Small intestine (tissue), 7 donors: ENCODE data around the gene TMEM225B. TPM values are rescaled to one million over a fixed set of nuclear protein-coding genes. Genes with fewer than 3 reads are reported as not detected.

Experiments
- DNase-seq, 2 donors: peaks; one replicate each; pipeline versions ENCODE4 v3.0.0 to v3.0.0-alpha.2; 2013
- FAIRE-seq: peaks from 2 replicates; lab custom pipeline; 2012; peaks lifted over from hg19 to GRCh38; lab: Jason Lieb, UNC
- H3K27ac ChIP-seq, 3 donors: one replicate each; pipeline ENCODE4 v1.5.1; 2013; ENCODE audit warnings: low read length in 2 of 3, mild to moderate bottlenecking in 2 of 3, control low read depth in 1 of 3, inconsistent platforms in 1 of 3, low read depth in 1 of 3, moderate library complexity in 1 of 3
- H3K27me3 ChIP-seq, 3 donors: one replicate each; pipeline ENCODE4 v1.6.1; 2013; ENCODE audit warnings: low read length in 3 of 3, inconsistent platforms in 1 of 3; ENCODE audit not compliant: control insufficient read depth in 3 of 3, insufficient read depth in 3 of 3
- H3K36me3 ChIP-seq, 3 donors: one replicate each; pipeline ENCODE4 v1.6.1; 2013; ENCODE audit warnings: low read length in 3 of 3, inconsistent platforms in 1 of 3, low read depth in 1 of 3, mild to moderate bottlenecking in 1 of 3, moderate library complexity in 1 of 3; ENCODE audit not compliant: control insufficient read depth in 3 of 3, insufficient read depth in 2 of 3
- H3K4me1 ChIP-seq, 3 donors: one replicate each; pipeline ENCODE4 v1.6.1; 2013; ENCODE audit warnings: low read length in 2 of 3, inconsistent platforms in 1 of 3, low read depth in 1 of 3, mild to moderate bottlenecking in 1 of 3, moderate library complexity in 1 of 3; ENCODE audit not compliant: control insufficient read depth in 3 of 3, insufficient read depth in 2 of 3
- H3K4me3 ChIP-seq, 3 donors: one replicate each; pipeline ENCODE4 v1.5.1; 2013; ENCODE audit warnings: low read length in 3 of 3, control low read depth in 1 of 3, inconsistent platforms in 1 of 3, low read depth in 1 of 3, mild to moderate bottlenecking in 1 of 3, moderate library complexity in 1 of 3
- H3K9me3 ChIP-seq, 2 donors: one replicate each; pipeline ENCODE4 v1.6.1; 2013; ENCODE audit warnings: low read depth in 1 of 2, low read length in 1 of 2; ENCODE audit not compliant: control insufficient read depth in 2 of 2, insufficient read depth in 1 of 2
- WGBS, 3 donors: extraction: QIAGEN DNeasy Blood & Tissue Kit; methylation state at CpG; one replicate each; pipeline ENCODE4 v1.1.7; 2013; 5-methylcytosine and 5-hydroxymethylcytosine counted together
- polyA plus RNA-seq, 4 donors: library from polyadenylated mRNA; stranded (reverse) in 3 of 4; unstranded in 1 of 4; fragments of 200-250 nt in 3 of 4; fragments of 120-200 nt in 1 of 4; gene quantifications; one replicate each; pipeline versions ENCODE4 v1.2.1 to v1.2.3, GENCODE V29; 2013
- donor health status: healthy with polysubstance abuse.
- donor health status: control.
- donor health status: control.
- donor health status: Bipolar disorder and iron deficiency.
- donor health status: healthy.

The TMEM225B gene
- polyA plus RNA-seq, 4 donors = 0.45 to 0.93 TPM; not detected in 2

DNA sequence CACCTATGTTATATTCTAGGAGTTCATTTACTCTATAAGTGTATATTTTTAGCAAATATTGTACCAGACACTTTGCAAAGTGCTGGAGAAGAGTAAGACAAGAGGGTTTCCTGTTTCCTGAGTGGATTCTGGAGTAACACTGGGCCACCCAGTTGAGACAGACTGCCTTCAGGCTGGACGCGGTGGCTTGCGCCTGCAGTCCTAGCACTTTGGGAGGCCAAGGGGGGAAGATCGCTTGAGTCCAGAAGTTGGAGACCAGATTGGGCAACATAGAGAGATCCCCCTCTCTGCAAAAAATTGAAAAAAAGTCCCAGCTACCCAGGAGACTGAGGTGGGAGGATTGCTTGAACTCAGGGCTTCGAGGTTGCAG is 17.9 kb downstream of the TMEM225B start:
- WGBS, 3 donors = 86 to 97% (median 90%) methylated on average over 5 of the region's 5 CpGs
- H3K4me3 ChIP-seq = peak overlapping the region; percentile 58 to 91 (median 69)
- peak overlapping the region in 2 of 3 donors; percentile 72 to 84 for H3K27ac ChIP-seq
- peaks cover 0 to 8% (median 4%) of the 10 kb centered on the region in 3 donors for H3K4me1 ChIP-seq
- H3K36me3 ChIP-seq = peaks cover 7 to 19% (median 9%) of the 10 kb centered on the region in 3 donors
- DNase-seq (no peak), FAIRE-seq (no peak)
- H3K9me3 ChIP-seq = no peaks in the 10 kb centered on the region
- H3K27me3 ChIP-seq = no peaks in the 10 kb centered on the region

DNA sequence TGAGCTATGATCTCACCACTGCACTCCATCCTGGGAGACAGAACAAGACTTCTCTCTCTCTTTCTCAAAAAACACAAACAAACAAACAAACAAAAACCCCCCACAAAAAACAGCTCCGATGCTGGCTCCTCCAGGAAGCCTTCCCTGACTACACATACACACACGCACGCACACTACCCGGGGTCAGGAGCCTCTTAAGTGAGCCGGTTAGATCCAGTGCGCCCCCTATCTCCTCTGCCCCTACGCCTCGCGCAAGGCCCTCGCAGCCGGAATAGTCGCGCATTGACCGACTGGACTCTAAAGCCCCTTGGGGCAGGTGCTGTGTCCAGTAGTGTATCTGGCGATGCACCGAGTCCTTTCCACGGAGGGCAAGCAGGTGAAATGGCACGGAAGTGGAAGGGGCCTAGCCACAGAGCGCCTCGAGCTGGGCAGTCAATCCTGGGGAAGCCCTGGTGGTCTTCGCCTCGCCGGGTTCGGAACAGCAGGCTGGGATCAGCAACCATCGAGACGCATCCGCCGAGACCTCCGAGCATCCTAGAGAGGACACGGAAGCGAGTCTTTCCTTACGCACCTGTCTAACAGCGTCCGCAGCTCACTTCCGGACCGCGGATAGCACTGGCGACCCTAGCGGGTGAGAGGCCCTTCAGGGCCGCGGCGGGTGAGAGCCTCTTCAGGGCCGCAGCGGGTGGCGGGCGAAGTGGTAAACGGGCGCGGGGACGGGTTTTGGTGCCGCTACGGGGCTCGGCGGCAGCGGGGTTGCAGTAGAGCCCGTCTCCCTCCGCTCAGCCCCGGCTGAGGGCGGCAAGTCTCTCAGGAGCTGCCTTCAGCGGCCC is 18.5 kb downstream of the TMEM225B start, which contains the start of gene ZSCAN25:
ZSCAN25 (plus strand) TSS at position 588 of the 833 bp plus-strand sequence. CDS start 2,661 bp downstream, outside the sequence.
- H3K36me3 ChIP-seq = peaks cover 7 to 24% (median 9%) of the 10 kb centered on the region in 3 donors
- peaks cover 0 to 8% (median 4%) of the 10 kb centered on the region in 3 donors for H3K4me1 ChIP-seq
- DNase-seq (peak; percentile 92 to 97), FAIRE-seq (no peak)
- no peaks in the 10 kb centered on the region for H3K27me3 ChIP-seq
- peak within 1 kb of the TSS; percentile 72 to 84 (median 73) for H3K27ac ChIP-seq
- 0 to 1% (median 0%) methylated on average over 49 to 60 of the region's 60 CpGs for WGBS, 3 donors
- peak within 1 kb of the TSS; percentile 69 to 92 (median 91) for H3K4me3 ChIP-seq
- no peaks in the 10 kb centered on the region for H3K9me3 ChIP-seq

DNA sequence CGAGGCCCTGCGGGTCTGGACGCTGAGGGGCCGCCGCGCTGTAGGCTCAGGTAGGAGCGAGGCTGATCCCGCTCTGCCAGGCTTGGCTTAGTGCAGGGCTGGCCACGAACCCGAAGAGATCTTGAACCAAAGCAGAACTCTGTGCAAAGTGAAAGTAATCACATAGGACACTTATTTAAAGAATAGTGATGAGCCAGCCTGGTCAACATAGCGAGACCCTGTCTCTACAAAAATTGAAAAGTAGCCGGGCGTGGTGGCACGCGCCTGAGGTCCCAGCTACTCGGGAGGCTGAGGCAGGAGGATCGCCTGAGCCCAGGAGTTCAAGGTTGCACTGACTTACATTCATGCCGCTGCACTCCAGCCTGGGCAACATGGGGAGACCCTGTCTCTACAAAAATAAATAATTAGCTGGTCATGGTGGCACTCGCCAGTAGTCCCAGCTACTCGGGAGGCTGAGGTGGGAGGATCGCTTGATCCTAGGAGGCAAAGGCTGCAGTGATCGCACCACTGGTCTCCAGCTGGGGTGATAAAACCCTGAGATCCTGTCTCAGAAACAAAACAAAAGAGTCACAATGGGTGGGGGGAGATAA is 19.2 kb downstream of the TMEM225B start:
- Histone ChIP-seq H3K4me3 (peak overlapping the region; percentile 69 to 92 (median 91)), H3K27me3 (no peaks in the 10 kb centered on the region), H3K36me3 (peaks cover 7 to 30% (median 9%) of the 10 kb centered on the region in 3 donors), H3K9me3 (no peaks in the 10 kb centered on the region), H3K27ac (peak overlapping the region; percentile 72 to 84 (median 73)), H3K4me1 (peaks cover 0 to 8% (median 4%) of the 10 kb centered on the region in 3 donors)
- WGBS, 3 donors = 8 to 14% (median 14%) methylated on average over 22 of the region's 22 CpGs
- FAIRE-seq = no peak
- DNase-seq = no peak

DNA sequence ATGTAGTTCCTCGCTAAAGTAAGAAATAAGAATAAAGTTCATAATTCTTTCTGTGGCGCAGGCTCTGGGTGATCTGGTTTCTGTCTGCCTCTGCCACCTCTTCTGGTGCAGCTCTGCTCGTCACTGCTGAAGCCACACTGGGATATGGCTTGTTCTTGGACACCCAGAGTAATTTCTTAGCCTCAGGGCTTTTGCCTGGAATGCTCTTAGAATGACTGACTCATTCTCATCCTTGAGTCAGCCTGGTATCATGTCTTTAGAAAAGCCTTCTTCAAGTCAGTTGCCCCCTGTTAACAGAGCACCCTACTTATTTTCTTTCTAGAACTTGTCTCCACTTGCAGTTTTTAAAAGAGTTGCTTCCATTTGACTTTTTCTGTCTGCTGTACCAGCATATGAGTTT is 20.7 kb downstream of the TMEM225B start:
- no peaks in the 10 kb centered on the region for H3K27me3 ChIP-seq
- no peak for DNase-seq
- no peak for FAIRE-seq
- H3K36me3 ChIP-seq = peaks cover 7 to 44% (median 9%) of the 10 kb centered on the region in 3 donors
- 92 to 97% (median 94%) methylated on average over 3 of the region's 3 CpGs for WGBS, 3 donors
- no peak overlapping the region for H3K4me3 ChIP-seq
- no peak overlapping the region for H3K27ac ChIP-seq
- H3K4me1 ChIP-seq = peaks cover 0 to 8% (median 6%) of the 10 kb centered on the region in 3 donors
- H3K9me3 ChIP-seq = no peaks in the 10 kb centered on the region

DNA sequence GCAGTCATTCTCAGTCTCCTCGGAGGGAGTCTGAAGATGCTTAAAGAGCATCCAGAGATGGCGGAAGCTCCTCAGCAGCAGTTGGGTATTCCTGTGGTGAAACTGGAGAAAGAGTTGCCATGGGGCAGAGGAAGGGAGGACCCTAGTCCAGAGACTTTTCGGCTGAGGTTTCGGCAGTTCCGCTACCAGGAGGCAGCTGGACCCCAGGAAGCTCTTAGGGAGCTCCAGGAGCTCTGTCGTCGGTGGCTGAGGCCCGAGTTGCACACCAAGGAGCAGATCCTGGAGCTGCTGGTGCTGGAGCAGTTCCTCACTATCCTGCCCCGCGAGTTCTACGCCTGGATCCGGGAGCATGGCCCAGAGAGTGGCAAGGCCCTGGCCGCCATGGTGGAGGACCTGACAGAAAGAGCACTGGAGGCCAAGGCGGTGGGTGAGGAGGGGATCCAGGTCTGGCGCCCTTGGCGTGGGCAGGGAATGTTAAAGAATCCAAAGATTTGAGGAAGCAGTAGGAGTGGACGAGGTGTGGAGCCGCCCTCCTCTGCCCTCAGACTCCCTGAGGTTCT is 21.6 kb downstream of the TMEM225B start:
- H3K9me3 ChIP-seq = no peaks in the 10 kb centered on the region
- H3K36me3 ChIP-seq = peaks cover 7 to 53% (median 9%) of the 10 kb centered on the region in 3 donors
- no peak overlapping the region for H3K4me3 ChIP-seq
- 94 to 99% (median 98%) methylated on average over 15 to 18 of the region's 18 CpGs for WGBS, 3 donors
- H3K4me1 ChIP-seq = peaks cover 0 to 8% (median 6%) of the 10 kb centered on the region in 3 donors
- H3K27me3 ChIP-seq = no peaks in the 10 kb centered on the region
- H3K27ac ChIP-seq = no peak overlapping the region
- no peak for DNase-seq
- no peak for FAIRE-seq

DNA sequence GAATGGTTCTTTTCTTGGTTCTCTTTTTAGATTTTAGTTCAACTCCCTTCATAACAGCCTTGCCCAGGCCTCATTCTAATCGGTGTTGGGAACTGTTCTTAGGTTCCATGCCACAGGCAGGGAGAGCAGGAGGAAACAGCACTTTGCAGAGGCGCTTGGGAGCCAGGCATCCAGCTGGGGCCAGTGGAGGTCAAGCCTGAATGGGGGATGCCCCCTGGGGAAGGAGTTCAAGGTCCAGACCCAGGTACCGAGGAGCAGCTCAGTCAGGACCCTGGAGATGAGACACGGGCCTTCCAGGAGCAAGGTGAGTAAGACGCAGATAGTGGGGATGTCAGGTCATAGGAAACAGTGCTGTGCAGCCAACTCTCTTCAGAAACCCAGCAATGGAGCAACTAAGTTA is 23.2 kb downstream of the TMEM225B start:
- 80 to 89% (median 83%) methylated on average over 5 of the region's 5 CpGs for WGBS, 3 donors

DNA sequence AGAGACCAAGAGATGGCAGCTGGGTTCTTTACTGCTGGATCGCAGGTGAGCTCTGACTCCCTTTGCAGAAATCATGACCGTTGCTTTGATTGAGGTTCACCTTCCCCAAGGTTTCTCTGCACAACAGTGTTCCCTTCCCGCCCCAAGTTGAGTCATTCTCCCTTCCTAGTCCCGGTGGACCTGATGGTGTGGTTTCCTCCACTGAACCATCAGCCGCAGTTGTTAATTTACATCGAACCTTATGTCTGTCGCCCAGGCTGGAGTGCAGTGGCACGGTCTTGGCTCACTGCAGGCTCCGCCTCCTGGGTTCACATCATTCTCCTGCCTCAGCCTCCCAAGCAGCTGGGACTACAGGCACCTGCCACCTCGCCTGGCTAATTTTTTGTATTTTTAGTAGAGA is 24.5 kb downstream of the TMEM225B start:
- FAIRE-seq = no peak
- peaks cover 0 to 5% (median 4%) of the 10 kb centered on the region in 3 donors for H3K4me1 ChIP-seq
- no peak overlapping the region for H3K4me3 ChIP-seq
- 88 to 95% (median 93%) methylated on average over 10 of the region's 10 CpGs for WGBS, 3 donors
- H3K27ac ChIP-seq = no peak overlapping the region
- DNase-seq = no peak
- H3K27me3 ChIP-seq = no peaks in the 10 kb centered on the region
- no peaks in the 10 kb centered on the region for H3K9me3 ChIP-seq
- H3K36me3 ChIP-seq = peaks cover 12 to 71% (median 14%) of the 10 kb centered on the region in 3 donors

More for the DNA sequence above, 23.2 kb downstream of the TMEM225B start:
- H3K27me3 ChIP-seq = no peaks in the 10 kb centered on the region
- FAIRE-seq (no peak), DNase-seq (no peak)
- H3K4me1 ChIP-seq = peaks cover 0 to 8% (median 6%) of the 10 kb centered on the region in 3 donors
- no peaks in the 10 kb centered on the region for H3K9me3 ChIP-seq
- no peak overlapping the region for H3K4me3 ChIP-seq
- peaks cover 11 to 69% (median 12%) of the 10 kb centered on the region in 3 donors for H3K36me3 ChIP-seq
- H3K27ac ChIP-seq = no peak overlapping the region

DNA sequence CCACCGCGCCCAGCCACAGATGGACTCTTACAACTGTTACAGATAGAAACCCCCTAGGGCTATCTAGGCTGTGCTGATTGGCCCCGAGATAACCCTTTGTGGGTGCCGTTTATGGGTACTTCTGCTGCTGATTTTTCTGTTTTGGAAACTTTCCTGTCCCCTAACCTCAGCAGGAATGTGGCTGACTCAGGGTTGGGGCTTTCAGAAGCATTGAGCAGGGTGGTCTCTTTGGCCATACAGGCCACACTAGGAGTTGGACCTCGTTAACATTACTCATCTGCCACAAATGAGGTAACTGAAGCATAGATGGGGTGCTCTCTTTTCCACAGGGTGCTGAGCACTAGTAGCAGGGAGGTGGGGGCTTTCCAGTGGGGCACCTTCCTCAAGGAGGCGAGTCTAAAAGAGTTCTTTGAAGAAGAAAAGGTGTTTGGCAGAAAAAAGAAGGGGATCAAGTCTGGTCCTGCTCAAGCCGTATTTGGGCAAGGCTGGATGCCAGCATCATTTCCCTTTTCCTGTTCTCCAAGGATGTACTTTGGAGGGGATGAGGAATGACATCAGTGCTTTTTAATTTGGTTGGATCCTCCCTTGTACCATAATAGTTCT is 25.1 kb downstream of the TMEM225B start:
- Histone ChIP-seq H3K9me3 (no peaks in the 10 kb centered on the region), H3K27me3 (no peaks in the 10 kb centered on the region), H3K27ac (no peak overlapping the region), H3K4me3 (no peak overlapping the region), H3K36me3 (peaks cover 16 to 73% (median 16%) of the 10 kb centered on the region in 3 donors), H3K4me1 (peaks cover 0 to 2% (median 0%) of the 10 kb centered on the region in 3 donors)
- FAIRE-seq (no peak), DNase-seq (no peak)
- whole genome bisulfite sequencing, 3 donors = 80 to 83% (median 81%) methylated on average over 7 of the region's 7 CpGs
